ENCODE measurements around the gene ADRA2C.
A peak's percentile ranks its signal among the peaks of the same experiment; 100 is the strongest.

Gene ADRA2C

GRCh38 chr4:3760841-3761240, 5.3 kb upstream of the ADRA2C start:
- DNase-seq (ENCODE audit: low spot score): no peak

GRCh38 chr4:3762264-3762663, 3.9 kb upstream of the ADRA2C start:
- no peak for DNase-seq (ENCODE audit: low spot score)

- no peak for DNase-seq (ENCODE audit: low spot score)
Measured at GRCh38 chr4:3762753-3763549, 3.2 kb upstream of the ADRA2C start.

- peak; percentile 28 for DNase-seq (ENCODE audit: low spot score)
Measured at GRCh38 chr4:3765271-3766035, 732 bp upstream of the ADRA2C start.

DNA sequence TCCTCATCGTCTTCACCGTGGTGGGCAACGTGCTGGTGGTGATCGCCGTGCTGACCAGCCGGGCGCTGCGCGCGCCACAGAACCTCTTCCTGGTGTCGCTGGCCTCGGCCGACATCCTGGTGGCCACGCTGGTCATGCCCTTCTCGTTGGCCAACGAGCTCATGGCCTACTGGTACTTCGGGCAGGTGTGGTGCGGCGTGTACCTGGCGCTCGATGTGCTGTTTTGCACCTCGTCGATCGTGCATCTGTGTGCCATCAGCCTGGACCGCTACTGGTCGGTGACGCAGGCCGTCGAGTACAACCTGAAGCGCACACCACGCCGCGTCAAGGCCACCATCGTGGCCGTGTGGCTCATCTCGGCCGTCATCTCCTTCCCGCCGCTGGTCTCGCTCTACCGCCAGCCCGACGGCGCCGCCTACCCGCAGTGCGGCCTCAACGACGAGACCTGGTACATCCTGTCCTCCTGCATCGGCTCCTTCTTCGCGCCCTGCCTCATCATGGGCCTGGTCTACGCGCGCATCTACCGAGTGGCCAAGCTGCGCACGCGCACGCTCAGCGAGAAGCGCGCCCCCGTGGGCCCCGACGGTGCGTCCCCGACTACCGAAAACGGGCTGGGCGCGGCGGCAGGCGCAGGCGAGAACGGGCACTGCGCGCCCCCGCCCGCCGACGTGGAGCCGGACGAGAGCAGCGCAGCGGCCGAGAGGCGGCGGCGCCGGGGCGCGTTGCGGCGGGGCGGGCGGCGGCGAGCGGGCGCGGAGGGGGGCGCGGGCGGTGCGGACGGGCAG, 792 bp downstream of the ADRA2C start:
- DNase-seq (ENCODE audit: low spot score): no peak

GRCh38 chr4:3767570-3768288, 1.5 kb downstream of the ADRA2C start:
- peak; percentile 36 for DNase-seq (ENCODE audit: low spot score)

DNA sequence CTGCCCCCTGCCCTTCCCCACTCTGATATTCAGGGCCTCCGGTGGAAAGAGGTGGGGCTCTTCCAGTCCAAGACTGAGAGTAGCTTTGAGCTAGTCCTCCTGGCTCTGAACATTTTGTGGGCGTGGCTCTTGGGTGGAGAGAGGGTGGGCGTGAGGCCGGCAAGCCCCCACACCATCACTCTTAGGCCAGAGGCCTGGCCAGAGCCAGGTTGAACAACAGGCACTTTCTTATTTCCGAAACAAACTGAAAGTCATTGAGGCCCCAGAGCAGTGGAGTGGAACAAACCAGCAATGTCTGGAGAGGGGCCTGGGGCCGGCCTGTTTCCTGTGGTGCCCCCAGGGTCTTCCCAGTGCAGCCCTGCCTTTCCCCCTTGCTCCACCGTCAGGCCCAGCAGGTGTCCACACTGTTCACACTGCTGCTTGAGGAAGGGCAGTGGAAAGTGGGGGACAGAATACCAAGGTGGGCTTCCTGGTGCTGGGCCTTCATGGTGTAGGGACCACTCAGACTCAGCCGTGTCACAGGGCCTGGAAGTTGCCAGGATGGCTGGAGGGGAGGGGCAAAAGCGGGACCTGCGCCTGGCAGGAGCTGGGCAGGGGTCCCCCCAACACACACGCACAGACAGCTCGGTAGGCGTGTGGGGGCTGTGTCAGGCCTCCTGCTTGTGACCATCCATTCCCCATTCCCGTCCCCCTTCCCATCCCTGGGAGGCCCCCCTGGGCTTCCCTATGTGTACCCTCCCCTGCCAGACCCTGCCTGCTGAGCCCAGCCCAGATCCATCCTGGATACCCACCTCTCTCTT, 2.9 kb downstream of the ADRA2C start:
- DNase-seq (ENCODE audit: low spot score): no peak

DNA sequence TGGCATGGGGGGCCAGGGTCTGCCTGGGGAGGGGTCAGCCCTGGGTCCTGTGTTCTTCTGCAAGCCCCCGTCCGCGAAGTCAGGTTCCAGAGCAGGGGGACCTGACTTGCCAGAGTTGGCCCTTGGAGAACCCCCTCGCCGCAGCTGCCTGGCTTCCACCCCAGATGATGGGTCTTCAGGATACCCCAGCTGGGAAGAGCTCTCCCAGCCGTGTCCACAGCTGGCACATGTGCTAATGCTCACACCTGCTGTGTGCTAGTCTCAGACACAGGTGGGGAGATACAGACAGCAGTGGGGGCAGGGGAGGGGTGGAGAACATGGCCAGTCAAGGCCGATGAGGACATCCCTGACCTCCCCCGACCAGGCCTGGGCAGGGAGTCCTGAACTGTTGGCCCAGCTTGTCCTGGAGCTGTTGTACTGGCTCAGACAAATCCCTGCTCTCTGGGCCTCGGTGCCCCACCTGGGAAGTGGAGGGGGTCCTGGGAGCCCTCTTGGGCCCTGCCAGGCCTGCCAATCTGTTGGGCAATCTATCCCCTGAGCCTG, 3.5 kb downstream of the ADRA2C start:
- DNase-seq (ENCODE audit: low spot score): no peak

GRCh38 chr4:3770323-3771163, 4.4 kb downstream of the ADRA2C start:
- DNase-seq (ENCODE audit: low spot score): no peak

GRCh38 chr4:3771164-3771809, 5.1 kb downstream of the ADRA2C start:
- DNase-seq (ENCODE audit: low spot score): no peak

- DNase-seq (ENCODE audit: low spot score): no peak
Measured at GRCh38 chr4:3771939-3772495, 5.8 kb downstream of the ADRA2C start.

- no peak for DNase-seq (ENCODE audit: low spot score)
Measured at GRCh38 chr4:3772632-3773031, 6.4 kb downstream of the ADRA2C start.

DNA sequence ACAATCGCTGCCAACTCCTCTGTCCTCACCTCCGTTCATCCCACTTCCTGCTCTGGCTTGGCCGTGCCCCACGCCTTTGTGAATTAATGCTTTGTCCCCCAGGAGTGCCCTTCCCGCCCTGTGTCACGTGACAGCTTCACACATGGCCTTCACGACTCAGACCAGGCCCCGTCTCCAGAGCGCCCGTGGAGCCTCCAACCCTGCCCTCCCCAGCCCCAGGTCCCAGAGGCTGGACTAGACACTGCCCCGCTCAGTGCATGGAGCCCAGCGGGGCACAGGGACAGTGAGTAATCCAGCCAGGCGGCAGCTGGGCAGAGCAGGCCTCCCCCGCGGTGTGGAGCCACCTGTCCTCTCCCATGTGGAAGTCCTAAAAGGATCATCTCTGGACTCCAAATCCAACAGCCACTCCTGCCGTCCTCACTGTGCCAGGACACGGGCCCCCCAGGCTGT, 7.4 kb downstream of the ADRA2C start:
- DNase-seq (ENCODE audit: low spot score): no peak

GRCh38 chr4:3774253-3774883, 8.2 kb downstream of the ADRA2C start:
- DNase-seq (ENCODE audit: low spot score): no peak

GRCh38 chr4:3775005-3775404, 8.8 kb downstream of the ADRA2C start:
- DNase-seq (ENCODE audit: low spot score): no peak

- no peak for DNase-seq (ENCODE audit: low spot score)
Measured at GRCh38 chr4:3775576-3775975, 9.4 kb downstream of the ADRA2C start.

DNA sequence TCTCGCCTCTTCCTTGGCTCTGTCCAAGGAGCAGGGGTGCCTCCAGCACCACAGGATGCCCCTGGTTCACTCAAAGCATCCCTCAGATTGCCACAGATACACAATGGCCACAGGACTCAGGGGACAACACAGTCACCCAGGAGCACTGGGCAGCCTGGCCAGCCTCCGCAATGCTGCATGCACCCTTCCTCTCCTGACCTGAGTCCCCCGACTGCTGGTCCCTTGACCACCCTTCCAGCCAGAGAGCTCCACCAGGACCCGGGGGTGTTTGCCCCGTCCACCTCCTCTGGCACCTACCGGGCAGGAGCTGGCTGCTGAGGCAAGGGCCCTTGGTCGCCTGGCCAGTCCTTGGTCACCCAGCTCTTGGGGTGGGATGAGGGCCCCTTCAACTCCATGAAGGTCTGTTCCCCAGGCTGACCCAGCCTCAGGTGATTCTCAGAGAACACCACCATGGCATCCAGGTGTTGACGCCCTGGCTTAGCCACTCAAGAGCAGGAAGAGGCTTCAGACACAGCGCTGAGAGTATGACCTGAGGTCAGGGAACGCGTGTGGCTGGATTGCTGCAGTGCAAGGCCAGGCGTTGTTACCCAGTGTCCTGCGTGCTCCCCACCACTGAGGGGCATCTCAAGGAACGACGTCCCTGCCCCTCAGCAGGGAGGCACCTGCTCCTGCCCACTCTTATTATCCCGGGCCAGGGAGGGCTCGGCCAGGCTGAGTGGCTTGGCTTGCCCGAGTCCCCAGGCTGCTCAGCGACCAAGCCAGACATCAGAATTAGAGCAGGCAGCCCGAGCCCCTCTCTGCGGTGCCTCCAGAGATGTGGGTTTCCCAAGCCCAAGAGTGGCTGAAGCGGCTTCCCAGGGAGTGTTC, 10.2 kb downstream of the ADRA2C start:
- no peak for DNase-seq (ENCODE audit: low spot score)

GRCh38 chr4:3777033-3777390, 10.8 kb downstream of the ADRA2C start:
- no peak for DNase-seq (ENCODE audit: low spot score)
